HEK293 (cell line): ENCODE measurements around the gene RSRC2.

ENCODE experiments used
- CTCF ChIA-PET: fragments of 350-600 bp; formaldehyde crosslinking; extraction: SDS; loops from one replicate; lab custom pipeline; 2021; ENCODE audit warnings: antibody characterized with exemption; lab: Yijun Ruan, JAX
- POLR2A ChIA-PET: fragments of 300-600 bp; formaldehyde crosslinking; extraction: SDS; loops from one replicate; lab custom pipeline; 2020; ENCODE audit warnings: antibody characterized with exemption, inconsistent platforms; lab: Yijun Ruan, JAX
- H3K27ac ChIP-seq: fragments of 200-500 bp; sonication (Bioruptor generic); 2 replicates; pipeline ENCODE4 v1.5.1; 2014; ENCODE audit warnings: low read depth, low read length, control low read depth, inconsistent platforms; ENCODE audit errors: extremely low read depth
- H3K36me3 ChIP-seq, 2 experiments: fragments of 200-500 bp in 1 of 2; sonication (Bioruptor generic) in 1 of 2; 1 replicate in 1 of 2; 2 replicates in 1 of 2; pipeline ENCODE4 v1.5.1; 2014 to 2017; ENCODE audit warnings: inconsistent platforms in 2 of 2, low read length in 2 of 2; ENCODE audit not compliant: control insufficient read depth in 2 of 2, insufficient read depth in 1 of 2
- H3K4me1 ChIP-seq: fragments of 200-500 bp; sonication (Bioruptor generic); 2 replicates; pipeline ENCODE4 v1.5.1; 2014; ENCODE audit warnings: mild to moderate bottlenecking, low read length, inconsistent platforms; ENCODE audit not compliant: control insufficient read depth, insufficient read depth
- H3K4me3 ChIP-seq: 2 replicates; pipeline ENCODE4 v1.5.1; 2011; ENCODE audit warnings: low read depth, mild to moderate bottlenecking, control low read depth, low read length, moderate library complexity
- H3K9me3 ChIP-seq: fragments of 200-500 bp; sonication (Bioruptor generic); 2 replicates; pipeline ENCODE4 v1.5.1; 2014; ENCODE audit warnings: low read depth, low read length, inconsistent platforms; ENCODE audit not compliant: control insufficient read depth, insufficient read depth
- BCL11A ChIP-seq: fragments of 450-650 bp; formaldehyde crosslinking; IDR thresholded peaks from 2 replicates; pipeline ENCODE4 v1.5.1; 2016; ENCODE audit warnings: low read depth, missing biosample characterization, missing genetic modification characterization
- GFI1B ChIP-seq: fragments of 450-650 bp; formaldehyde crosslinking; IDR thresholded peaks from 2 replicates; pipeline ENCODE4 v1.5.1; 2016; ENCODE audit warnings: missing biosample characterization, missing genetic modification characterization
- YY1 ChIP-seq: fragments of 450-650 bp; formaldehyde crosslinking; IDR thresholded peaks from 2 replicates; pipeline ENCODE4 v1.5.1; 2018; ENCODE audit warnings: missing biosample characterization, missing genetic modification characterization
- ZBTB21 ChIP-seq: fragments of 450-650 bp; formaldehyde crosslinking; IDR thresholded peaks from 2 replicates; pipeline ENCODE4 v1.5.1; 2017; ENCODE audit warnings: missing biosample characterization, missing genetic modification characterization
- ZNF146 ChIP-seq: fragments of 450-650 bp; formaldehyde crosslinking; IDR thresholded peaks from 2 replicates; pipeline ENCODE4 v1.5.1; 2016; ENCODE audit warnings: missing biosample characterization, missing genetic modification characterization
- ZNF16 ChIP-seq: fragments of 450-650 bp; formaldehyde crosslinking; IDR thresholded peaks from 2 replicates; pipeline ENCODE4 v1.5.1; 2016; ENCODE audit warnings: low read depth, missing biosample characterization, missing genetic modification characterization
- ZNF211 ChIP-seq: fragments of 450-650 bp; formaldehyde crosslinking; IDR thresholded peaks from 2 replicates; pipeline ENCODE4 v1.5.1; 2016; ENCODE audit warnings: low read depth, missing biosample characterization, missing genetic modification characterization
- ZNF354C ChIP-seq: fragments of 450-650 bp; formaldehyde crosslinking; IDR thresholded peaks from 2 replicates; pipeline ENCODE4 v1.5.1; 2016; ENCODE audit warnings: missing biosample characterization, missing genetic modification characterization, low read depth, borderline replicate concordance
- ZNF473 ChIP-seq: fragments of 450-650 bp; formaldehyde crosslinking; IDR thresholded peaks from 2 replicates; pipeline ENCODE4 v1.5.1; 2017; ENCODE audit warnings: missing biosample characterization, missing genetic modification characterization
- ZNF510 ChIP-seq: fragments of 450-650 bp; formaldehyde crosslinking; IDR thresholded peaks from 2 replicates; pipeline ENCODE4 v1.5.1; 2018; ENCODE audit warnings: mild to moderate bottlenecking, missing genetic modification characterization, missing biosample characterization; ENCODE audit not compliant: insufficient replicate concordance
- ZNF555 ChIP-seq: fragments of 450-650 bp; formaldehyde crosslinking; conservative IDR thresholded peaks from 2 replicates; pipeline ENCODE4 v1.5.1; 2017; ENCODE audit warnings: missing biosample characterization, mild to moderate bottlenecking, missing genetic modification characterization, inconsistent platforms
- ZNF585B ChIP-seq: fragments of 450-650 bp; formaldehyde crosslinking; IDR thresholded peaks from 2 replicates; pipeline ENCODE4 v1.5.1; 2016; ENCODE audit warnings: missing biosample characterization, missing genetic modification characterization
- ZNF596 ChIP-seq: fragments of 450-650 bp; IDR thresholded peaks from 2 replicates; pipeline ENCODE4 v1.5.0; 2018; ENCODE audit warnings: missing biosample characterization, mild to moderate bottlenecking, missing genetic modification characterization, moderate library complexity
- ZNF600 ChIP-seq: fragments of 450-650 bp; formaldehyde crosslinking; IDR thresholded peaks from 2 replicates; pipeline ENCODE4 v1.5.1; 2016; ENCODE audit warnings: missing biosample characterization, missing genetic modification characterization
- ZNF629 ChIP-seq: fragments of 450-650 bp; formaldehyde crosslinking; IDR thresholded peaks from 2 replicates; pipeline ENCODE4 v1.5.1; 2017; ENCODE audit warnings: missing biosample characterization, missing genetic modification characterization
- TF ChIP-seq, protein P1 (sequence below): fragments of 450-650 bp; formaldehyde crosslinking; IDR thresholded peaks from 2 replicates; pipeline ENCODE4 v1.5.1; 2017; ENCODE audit warnings: missing biosample characterization, missing genetic modification characterization
- TF ChIP-seq, protein P2 (sequence below): fragments of 450-650 bp; formaldehyde crosslinking; IDR thresholded peaks from 2 replicates; pipeline ENCODE4 v1.5.1; 2017; ENCODE audit warnings: missing biosample characterization, missing genetic modification characterization
- TF ChIP-seq, protein P3 (sequence below): fragments of 450-650 bp; formaldehyde crosslinking; IDR thresholded peaks from 2 replicates; pipeline ENCODE4 v1.5.1; 2016; ENCODE audit warnings: missing biosample characterization, missing genetic modification characterization, borderline replicate concordance
- TF ChIP-seq, protein P4 (sequence below): fragments of 450-650 bp; formaldehyde crosslinking; IDR thresholded peaks from 2 replicates; pipeline ENCODE4 v1.5.1; 2016; ENCODE audit warnings: missing biosample characterization, missing genetic modification characterization

Gene RSRC2

DNA sequence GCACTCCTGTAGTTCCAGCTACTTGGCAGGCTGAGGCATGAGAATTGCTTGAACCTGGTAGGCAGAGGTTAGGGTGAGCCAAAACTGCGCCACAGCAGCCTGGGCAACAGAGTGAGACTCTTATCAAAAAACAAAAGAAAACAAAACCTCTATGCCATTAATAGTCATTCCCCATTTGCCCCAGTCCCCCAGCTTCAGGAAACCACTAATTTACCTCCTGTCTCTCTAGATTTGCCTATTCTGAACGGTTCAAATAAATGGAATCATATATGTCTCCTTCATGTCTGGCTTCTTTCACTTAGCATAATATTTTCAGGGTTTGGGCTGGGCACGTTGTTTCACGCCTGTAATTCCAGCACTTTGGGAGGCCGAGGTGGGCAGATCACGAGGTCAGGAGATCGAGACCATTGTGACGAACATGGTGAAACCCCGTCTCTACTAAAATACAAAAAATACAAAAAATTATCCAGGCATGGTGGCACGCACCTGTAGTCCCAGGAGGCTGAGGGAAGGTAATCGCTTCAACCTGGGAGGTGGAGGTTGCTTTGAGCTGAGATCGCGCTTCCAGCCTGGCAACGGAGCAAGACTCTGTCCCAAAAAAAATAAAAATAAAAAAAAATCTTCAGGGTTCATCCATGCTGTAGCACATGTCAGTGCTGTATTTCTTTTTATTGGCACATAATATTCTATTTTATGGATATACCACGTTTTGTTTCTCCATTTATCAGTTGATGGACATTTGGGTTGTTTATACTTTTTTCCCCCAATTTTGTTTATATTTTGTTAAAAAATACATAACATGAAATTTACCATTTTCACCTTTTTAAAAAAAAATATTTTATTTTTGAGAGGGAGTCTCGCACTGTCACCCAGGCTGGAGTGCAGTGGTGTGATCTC is 32.3 kb upstream of the RSRC2 start:
- ChIA-PET POLR2A (no interaction called here), CTCF (interaction anchor here (0.7 kb wide), 1 partner anchor 27 kb away, joined by 3 read pairs; no protein-coding TSS in a partner anchor)
- no peak overlapping the region for H3K27ac ChIP-seq
- H3K4me1 ChIP-seq, result no peaks in the 10 kb centered on the region
- no peaks in the 10 kb centered on the region for H3K9me3 ChIP-seq
- TF ChIP-seq ZNF555 (tag by site-specific recombination) (no peak), YY1 (tag by site-specific recombination) (no peak), ZNF146 (tag by site-specific recombination) (peak; percentile 18; the same call in 1 of the 2 replicates), ZNF16 (tag by site-specific recombination) (no peak), ZNF629 (no peak), BCL11A (tag by site-specific recombination) (no peak), ZNF600 (tag by site-specific recombination) (no peak)
- peaks cover 76 to 79% of the 10 kb centered on the region in 2 experiments for H3K36me3 ChIP-seq
- no peak overlapping the region for H3K4me3 ChIP-seq

DNA sequence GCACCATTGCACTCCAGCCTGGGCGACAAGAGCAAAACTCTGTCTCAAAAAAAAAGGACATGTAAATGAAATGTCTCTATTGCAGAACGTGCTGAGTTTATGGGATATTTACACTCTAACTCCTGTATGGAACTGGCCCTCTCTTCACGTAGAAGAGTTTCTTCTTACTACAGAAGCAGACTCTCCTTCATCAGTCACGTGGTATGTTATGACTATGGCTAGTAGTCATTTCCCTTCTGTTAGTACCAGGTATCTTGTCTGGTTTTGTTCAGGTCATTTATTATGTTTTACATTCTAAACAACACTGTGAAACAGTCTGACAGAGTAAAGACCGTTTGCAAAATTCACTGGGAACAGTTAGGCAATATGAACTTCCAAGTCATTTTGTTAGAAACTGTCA is 20.6 kb upstream of the RSRC2 start:
- POLR2A ChIA-PET, result no interaction called here
- no peaks in the 10 kb centered on the region for H3K4me1 ChIP-seq
- TF ChIP-seq ZNF211, result no peak
- no peak for TF ChIP-seq ZNF600 (tag by site-specific recombination)
- no peak for TF ChIP-seq GFI1B
- no peak for TF ChIP-seq ZBTB21 (tag by site-specific recombination)
- TF ChIP-seq, protein P1, sequence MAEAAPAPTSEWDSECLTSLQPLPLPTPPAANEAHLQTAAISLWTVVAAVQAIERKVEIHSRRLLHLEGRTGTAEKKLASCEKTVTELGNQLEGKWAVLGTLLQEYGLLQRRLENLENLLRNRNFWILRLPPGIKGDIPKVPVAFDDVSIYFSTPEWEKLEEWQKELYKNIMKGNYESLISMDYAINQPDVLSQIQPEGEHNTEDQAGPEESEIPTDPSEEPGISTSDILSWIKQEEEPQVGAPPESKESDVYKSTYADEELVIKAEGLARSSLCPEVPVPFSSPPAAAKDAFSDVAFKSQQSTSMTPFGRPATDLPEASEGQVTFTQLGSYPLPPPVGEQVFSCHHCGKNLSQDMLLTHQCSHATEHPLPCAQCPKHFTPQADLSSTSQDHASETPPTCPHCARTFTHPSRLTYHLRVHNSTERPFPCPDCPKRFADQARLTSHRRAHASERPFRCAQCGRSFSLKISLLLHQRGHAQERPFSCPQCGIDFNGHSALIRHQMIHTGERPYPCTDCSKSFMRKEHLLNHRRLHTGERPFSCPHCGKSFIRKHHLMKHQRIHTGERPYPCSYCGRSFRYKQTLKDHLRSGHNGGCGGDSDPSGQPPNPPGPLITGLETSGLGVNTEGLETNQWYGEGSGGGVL (tag by site-specific recombination), result no peak
- no peak for TF ChIP-seq ZNF510 (tag by site-specific recombination)
- no peak for TF ChIP-seq ZNF354C (tag by site-specific recombination)
- TF ChIP-seq, protein P2, sequence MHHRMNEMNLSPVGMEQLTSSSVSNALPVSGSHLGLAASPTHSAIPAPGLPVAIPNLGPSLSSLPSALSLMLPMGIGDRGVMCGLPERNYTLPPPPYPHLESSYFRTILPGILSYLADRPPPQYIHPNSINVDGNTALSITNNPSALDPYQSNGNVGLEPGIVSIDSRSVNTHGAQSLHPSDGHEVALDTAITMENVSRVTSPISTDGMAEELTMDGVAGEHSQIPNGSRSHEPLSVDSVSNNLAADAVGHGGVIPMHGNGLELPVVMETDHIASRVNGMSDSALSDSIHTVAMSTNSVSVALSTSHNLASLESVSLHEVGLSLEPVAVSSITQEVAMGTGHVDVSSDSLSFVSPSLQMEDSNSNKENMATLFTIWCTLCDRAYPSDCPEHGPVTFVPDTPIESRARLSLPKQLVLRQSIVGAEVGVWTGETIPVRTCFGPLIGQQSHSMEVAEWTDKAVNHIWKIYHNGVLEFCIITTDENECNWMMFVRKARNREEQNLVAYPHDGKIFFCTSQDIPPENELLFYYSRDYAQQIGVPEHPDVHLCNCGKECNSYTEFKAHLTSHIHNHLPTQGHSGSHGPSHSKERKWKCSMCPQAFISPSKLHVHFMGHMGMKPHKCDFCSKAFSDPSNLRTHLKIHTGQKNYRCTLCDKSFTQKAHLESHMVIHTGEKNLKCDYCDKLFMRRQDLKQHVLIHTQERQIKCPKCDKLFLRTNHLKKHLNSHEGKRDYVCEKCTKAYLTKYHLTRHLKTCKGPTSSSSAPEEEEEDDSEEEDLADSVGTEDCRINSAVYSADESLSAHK (tag by site-specific recombination), result no peak
- no peak for TF ChIP-seq ZNF585B (tag by site-specific recombination)
- no peak for TF ChIP-seq ZNF473 (tag by site-specific recombination)
- TF ChIP-seq, protein P3, sequence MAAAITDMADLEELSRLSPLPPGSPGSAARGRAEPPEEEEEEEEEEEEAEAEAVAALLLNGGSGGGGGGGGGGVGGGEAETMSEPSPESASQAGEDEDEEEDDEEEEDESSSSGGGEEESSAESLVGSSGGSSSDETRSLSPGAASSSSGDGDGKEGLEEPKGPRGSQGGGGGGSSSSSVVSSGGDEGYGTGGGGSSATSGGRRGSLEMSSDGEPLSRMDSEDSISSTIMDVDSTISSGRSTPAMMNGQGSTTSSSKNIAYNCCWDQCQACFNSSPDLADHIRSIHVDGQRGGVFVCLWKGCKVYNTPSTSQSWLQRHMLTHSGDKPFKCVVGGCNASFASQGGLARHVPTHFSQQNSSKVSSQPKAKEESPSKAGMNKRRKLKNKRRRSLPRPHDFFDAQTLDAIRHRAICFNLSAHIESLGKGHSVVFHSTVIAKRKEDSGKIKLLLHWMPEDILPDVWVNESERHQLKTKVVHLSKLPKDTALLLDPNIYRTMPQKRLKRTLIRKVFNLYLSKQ (tag by site-specific recombination), result no peak
- TF ChIP-seq, protein P4, sequence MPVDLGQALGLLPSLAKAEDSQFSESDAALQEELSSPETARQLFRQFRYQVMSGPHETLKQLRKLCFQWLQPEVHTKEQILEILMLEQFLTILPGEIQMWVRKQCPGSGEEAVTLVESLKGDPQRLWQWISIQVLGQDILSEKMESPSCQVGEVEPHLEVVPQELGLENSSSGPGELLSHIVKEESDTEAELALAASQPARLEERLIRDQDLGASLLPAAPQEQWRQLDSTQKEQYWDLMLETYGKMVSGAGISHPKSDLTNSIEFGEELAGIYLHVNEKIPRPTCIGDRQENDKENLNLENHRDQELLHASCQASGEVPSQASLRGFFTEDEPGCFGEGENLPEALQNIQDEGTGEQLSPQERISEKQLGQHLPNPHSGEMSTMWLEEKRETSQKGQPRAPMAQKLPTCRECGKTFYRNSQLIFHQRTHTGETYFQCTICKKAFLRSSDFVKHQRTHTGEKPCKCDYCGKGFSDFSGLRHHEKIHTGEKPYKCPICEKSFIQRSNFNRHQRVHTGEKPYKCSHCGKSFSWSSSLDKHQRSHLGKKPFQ (tag by site-specific recombination), result no peak
- no peak for TF ChIP-seq ZNF596 (tag by site-specific recombination)
- H3K36me3 ChIP-seq, result peaks cover 84% of the 10 kb centered on the region in 2 experiments
- H3K27ac ChIP-seq, result no peak overlapping the region
- no peaks in the 10 kb centered on the region for H3K9me3 ChIP-seq
- CTCF ChIA-PET, result no interaction called here
- no peak overlapping the region for H3K4me3 ChIP-seq
